Measurements from ENCODE around the gene TSC22D4.
"Not testable (repeated sequence)": the region's sequence is repeated elsewhere in the genome, so short reads cannot be mapped to it uniquely, and the experiment has no call there.

The TSC22D4 gene

GRCh38 chr7:100472854-100473499 is 6.0 kb downstream of the TSC22D4 start:
- no peak for DNase-seq (ENCODE audit: low read depth)

- DNase-seq (ENCODE audit: low read depth) = no peak
These were observed 6.7 kb downstream of the TSC22D4 start for GRCh38 chr7:100472121-100472851.

DNA sequence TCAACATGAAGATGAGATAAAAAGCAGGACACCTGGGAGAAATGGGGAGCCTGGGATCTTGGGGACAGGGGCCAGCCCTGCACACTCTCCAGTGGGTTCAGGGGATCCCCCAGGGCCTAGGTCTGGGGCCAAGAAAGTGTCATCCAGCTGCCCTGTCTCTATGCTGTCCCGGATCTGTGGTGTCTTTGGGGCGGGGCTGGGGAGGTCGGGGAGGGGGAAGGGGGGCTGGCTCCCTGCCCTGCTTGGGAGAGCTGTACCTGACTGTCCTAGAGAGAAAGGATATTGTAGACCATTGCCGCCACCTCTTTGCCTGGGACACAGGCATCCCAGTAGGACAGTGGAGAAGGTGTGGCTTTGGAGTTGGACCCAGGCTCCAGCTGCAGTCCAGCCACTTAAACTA is 8.0 kb downstream of the TSC22D4 start:
- DNase-seq (ENCODE audit: low read depth) = no peak

GRCh38 chr7:100469227-100470044 is 9.6 kb downstream of the TSC22D4 start:
- no peak for DNase-seq (ENCODE audit: low read depth)

DNA sequence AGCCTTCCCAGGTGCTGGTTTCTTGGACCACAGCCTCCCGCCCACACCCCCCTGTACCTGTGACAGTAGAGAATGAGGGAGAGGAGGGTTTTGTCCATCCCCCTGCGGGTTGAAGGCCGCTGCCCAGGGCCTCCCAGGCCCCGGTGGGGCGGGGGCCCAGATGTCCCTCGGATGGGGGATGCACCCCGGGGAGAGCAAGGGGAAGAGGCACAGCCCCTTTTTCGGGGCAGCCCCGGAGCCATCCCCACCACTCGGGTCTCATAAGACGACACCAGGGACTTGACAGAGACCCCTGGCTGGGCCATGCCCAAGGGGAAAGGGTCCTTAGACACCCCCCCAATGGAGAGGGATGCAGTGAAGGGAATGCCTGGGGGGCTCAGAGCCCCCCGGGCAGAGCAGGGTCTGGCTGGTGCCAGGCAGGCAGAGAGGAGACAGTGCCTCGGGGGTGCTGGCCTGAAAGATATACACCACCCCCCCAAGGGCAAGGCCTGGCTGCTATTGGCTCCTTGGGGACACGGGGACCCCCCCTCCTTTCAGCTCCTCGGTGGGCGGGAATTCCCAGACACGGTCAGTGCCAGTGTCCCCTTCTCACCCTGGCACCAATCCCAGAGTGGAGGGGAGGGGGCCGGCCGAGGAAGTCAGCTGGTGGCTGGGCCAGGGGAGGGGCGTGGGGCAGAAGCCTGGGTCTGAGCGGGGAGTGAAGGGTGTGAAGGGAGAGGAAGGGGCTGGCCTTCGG is 11.2 kb downstream of the TSC22D4 start:
- no peak for DNase-seq (ENCODE audit: low read depth)

DNA sequence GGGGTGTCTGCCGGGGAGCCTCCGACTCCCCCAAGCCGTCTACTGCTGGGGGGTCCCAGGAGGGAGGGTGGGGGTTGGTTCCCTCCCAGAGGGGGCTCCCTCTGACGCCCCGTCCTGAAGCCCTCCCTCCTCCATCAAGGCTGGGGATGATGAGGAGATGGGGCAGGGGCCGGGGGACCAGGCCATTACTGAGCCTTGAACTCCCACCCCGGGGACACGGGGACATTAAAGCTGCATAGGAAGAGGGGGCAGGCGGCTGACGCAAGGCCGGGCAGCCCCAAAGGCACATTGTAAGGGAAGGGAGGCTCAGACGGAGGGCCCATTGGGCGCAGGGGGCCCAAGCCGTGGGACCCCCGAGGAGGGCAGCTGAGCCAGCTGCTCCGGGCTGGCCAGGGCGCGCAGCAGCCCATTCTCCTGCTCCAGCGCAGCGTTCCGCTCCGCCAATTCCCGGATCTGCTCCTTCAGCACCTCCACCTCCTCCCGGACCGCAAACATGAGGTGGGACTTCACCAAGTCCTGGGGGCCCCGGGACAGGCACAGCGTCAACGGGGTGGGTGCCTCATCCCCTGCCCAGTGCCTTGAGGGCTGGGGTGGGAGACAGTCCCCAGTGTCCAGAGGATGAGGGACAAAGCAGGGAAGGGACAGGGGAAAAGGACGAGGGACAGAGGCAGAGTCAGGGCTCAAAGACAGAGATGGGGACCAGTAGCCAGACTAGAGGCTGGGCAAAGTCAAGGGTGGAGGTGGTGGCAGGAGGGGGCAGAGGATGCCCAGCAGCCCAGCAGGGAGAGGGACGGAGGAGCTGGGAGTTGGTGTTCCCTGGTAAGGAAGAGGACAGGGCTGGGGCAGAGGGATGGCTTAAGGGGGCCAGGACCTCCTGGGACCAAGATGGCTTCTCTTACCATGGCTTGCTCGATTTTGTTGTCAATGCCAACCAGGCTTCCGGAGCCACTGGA is 12.1 kb downstream of the TSC22D4 start:
- DNase-seq (ENCODE audit: low read depth) = no peak

- no peak for DNase-seq (ENCODE audit: low read depth)
These were observed 13.2 kb downstream of the TSC22D4 start for GRCh38 chr7:100465702-100466311.

GRCh38 chr7:100465299-100465698 is 13.7 kb downstream of the TSC22D4 start:
- no peak for DNase-seq (ENCODE audit: low read depth)

DNA sequence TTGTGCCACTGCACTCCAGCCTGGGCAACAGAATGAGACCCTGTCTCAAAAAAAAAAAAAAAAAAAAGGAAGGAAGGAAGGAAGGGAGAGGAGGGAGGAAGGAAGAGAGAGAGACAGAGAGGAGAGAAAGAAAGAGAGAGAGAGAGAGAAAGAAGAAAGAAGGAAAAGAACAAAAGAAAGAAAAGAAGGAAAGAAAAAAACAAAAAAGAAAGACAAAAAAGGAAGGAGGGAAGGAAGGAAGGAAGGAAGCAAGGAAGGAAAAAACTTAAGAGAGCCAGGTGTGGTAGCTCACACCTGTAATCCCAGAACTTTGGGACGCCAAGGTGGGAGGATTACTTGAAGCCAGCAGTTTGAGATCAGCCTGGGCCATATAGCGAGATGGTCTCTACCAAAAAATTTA is 14.2 kb downstream of the TSC22D4 start:
- no peak for DNase-seq (ENCODE audit: low read depth)

GRCh38 chr7:100464210-100464660 is 14.8 kb downstream of the TSC22D4 start, which contains the start of gene SPACDR:
SPACDR (minus strand) TSS chr7:100464260; CDS start chr7:100464025, 235 bp downstream.
- no peak for DNase-seq (ENCODE audit: low read depth)

DNA sequence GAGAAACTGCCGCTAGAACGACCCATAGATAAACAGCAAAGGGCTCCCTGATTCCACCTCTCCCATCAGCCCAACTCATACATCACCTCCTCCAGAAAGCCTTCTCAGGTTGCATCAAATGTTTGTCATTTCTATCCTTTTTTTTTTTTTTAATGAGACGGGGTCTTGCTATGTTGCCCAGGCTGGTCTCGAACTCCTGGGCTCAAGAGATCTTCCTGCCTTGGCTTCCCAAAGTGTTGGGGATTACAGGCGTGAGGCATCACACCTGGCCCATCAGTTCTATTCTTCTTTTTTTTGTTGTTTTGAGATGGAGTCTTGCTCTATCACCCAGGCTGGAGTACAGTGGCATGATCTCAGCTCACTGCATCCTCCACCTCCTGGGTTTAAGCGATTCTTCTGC is 22.0 kb downstream of the TSC22D4 start:
- no peak for DNase-seq (ENCODE audit: low read depth)

- no peak for DNase-seq (ENCODE audit: low read depth)
These were observed 22.5 kb downstream of the TSC22D4 start for GRCh38 chr7:100456562-100456961.

- DNase-seq (ENCODE audit: low read depth) = no peak
These were observed 23.8 kb downstream of the TSC22D4 start for GRCh38 chr7:100455206-100455605.

DNA sequence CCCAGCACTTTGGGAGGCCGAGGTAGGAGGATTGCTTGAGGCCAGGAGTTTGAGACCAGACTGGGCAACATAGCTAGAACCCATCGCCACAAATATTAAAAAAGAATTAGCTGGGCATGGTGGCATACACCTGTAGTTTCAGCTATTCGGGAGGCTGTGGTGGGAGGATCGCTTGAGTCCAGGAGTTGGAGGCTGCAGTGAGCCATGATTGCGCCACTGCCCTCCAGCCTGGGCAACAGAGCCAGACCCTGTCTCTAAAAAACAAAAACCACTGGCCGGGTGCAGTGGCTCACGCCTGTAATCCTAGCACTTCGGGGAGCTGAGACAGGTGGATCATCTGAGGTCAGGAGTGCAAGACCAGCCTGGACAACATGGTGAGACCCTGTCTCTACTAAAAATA is 25.2 kb downstream of the TSC22D4 start:
- not testable (repeated sequence) for DNase-seq (ENCODE audit: low read depth)

- no peak for DNase-seq (ENCODE audit: low read depth)
These were observed 26.5 kb downstream of the TSC22D4 start for GRCh38 chr7:100452513-100452912.

- DNase-seq (ENCODE audit: low read depth) = no peak
These were observed 29.7 kb downstream of the TSC22D4 start for GRCh38 chr7:100449190-100449795.

DNA sequence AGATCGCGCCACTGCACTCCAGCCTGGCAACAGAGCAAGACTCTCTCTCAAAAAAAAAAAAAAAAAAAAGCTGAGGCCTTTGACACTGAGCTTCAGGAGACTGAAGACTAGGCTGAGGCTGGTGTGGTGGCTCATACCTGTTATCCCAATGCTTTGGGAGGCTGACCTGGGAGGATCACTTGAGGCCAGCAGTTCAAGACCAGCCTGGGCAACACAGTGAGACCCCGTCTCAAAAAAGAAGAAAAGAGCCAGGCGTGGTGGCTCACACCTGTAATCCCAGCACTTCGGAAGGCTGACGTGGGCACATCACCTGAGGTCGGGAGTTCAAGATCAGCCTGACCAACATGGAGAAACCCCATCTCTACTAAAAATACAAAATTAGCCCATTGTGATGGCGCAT is 31.7 kb downstream of the TSC22D4 start:
- DNase-seq (ENCODE audit: low read depth) = not testable (repeated sequence)

- no peak for DNase-seq (ENCODE audit: low read depth)
These were observed 33.0 kb downstream of the TSC22D4 start for GRCh38 chr7:100446040-100446439.

DNA sequence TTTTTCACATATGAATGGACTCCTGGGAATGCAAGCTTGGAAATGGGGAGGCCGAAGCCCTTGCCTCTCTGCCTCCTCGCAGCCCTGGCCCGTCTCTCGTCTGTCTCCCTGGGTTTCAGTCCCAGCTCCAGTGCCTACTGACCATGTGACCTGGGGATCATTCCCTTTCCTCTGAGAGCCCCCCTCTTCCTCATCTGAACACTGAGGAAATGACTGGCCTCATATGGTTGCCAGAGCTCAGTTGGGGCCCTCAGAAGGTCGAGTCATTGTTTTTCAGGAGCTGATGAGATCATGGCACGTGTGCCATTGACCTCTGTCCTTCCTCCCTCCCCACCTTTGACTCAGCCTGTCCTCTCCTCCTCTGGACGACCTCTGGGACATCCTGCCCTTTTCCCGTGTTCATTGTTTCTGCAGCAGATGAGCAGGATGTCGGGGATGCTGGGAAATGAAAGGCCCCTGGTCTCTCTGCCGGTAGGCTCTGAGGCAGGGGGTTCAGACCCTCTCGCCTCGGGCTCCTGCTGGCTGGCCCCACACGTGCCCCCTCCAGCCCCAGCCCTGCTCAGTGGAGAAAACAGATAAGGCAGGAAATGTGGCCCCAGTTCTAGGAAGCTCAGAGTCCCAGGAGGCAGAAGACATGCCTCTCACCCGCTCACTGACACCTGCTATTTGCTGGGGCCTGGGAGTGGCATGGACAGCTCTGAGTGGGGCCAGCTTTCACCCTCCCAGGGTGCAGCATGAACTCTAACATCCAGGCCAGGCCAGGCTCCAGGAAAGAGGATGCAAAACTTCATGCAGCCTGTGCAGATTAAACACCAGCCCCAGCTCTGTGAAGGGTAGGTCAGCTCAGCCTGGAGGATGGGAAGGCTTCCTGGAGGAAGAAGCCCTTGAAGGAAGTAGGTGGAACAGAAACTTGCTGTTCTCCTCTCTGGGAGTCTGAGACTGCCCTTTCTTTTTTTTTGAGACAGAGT is 34.4 kb downstream of the TSC22D4 start:
- DNase-seq (ENCODE audit: low read depth) = no peak
